ENCODE results near the gene NEAT1. TPM values are rescaled to one million over a fixed set of nuclear protein-coding genes. Genes with fewer than 3 reads are reported as not detected.
"Not testable (repeated sequence)": the region's sequence is repeated elsewhere in the genome, so short reads cannot be mapped to it uniquely, and the experiment has no call there.

Gene NEAT1
- total RNA-seq, 2 experiments from 2014 or later, result 282 to 294 TPM

DNA sequence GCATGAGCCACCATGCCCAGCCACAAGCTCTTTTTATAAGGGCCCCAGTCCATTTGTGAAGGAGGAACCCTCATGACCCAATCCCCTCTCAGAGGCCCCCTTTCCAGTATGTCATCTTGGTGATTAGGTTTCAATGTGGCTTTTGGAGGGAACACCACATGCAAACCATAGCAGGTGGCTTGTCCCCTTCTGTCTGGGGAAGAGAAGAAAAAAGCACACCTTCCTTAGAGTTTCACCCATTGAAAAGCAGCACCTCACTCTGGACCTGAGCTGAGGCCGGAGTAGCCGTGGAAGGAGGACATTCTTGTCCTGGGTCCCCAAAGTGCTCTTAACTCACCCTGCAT lies 25.4 kb downstream of the NEAT1 start:
- CTCF ChIA-PET, result interaction anchor here (1.5 kb wide), 1 partner anchor 33 kb away, joined by 4 read pairs; no protein-coding TSS in a partner anchor
- POLR2A ChIA-PET, result interaction anchor here (2.6 kb wide), 1 partner anchor 24 kb away, joined by 6 read pairs; no protein-coding TSS in a partner anchor

DNA sequence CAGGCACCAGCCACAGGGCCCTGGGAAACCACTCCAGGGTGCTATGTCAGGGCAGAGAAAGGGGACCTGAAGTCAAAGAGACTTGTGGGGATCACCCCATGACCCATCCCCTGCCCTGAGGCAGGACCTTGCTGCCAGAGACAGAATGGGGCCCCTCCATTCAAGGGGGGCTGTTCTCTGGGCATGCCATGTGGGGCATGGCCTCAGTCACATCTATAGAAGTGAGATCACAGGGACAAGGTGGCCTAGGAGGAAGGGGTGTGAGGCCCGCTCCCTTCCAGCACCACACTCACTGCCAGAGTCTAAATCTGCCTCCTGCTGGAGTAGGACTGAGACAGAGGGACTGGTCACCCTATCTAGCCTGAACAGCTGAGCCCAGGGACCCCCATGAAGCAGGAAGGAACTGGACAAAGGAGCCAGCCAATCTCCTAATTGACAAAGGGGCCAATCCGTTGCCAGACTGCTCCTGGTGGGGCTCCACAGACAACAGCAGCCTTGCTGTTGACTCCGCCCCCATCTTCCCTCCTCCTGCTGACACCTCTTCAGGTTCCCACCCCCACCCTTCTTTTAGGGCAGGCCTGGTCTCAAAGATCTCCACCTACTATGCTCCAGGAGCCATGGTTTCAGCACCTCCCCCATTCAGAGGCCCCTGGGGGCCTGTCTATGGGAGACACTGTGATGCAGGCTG lies 26.0 kb downstream of the NEAT1 start:
- ChIA-PET POLR2A (interaction anchor here (0.8 to 2.6 kb wide), 2 partner anchors 14 to 23 kb away, joined by 6 read pairs; no protein-coding TSS in a partner anchor), CTCF (interaction anchor here (1.5 kb wide), 1 partner anchor 34 kb away, joined by 4 read pairs; no protein-coding TSS in a partner anchor)

DNA sequence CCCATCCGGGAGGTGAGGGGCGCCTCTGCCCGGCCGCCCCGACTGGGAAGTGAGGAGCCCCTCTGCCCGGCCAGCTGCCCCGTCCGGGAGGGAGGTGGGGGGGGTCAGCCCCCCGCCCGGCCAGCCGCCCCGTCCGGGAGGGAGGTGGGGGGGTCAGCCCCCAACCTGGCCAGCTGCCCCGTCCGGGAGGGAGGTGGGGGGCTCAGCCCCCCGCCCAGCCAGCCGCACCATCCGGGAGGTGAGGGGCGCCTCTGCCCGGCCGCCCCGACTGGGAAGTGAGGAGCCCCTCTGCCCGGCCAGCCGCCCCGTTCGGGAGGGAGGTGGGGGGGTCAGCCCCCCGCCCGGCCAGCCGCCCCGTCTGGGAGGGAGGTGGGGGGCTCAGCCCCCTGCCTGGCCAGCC lies 28.7 kb downstream of the NEAT1 start:
- CTCF ChIA-PET, POLR2A ChIA-PET: not testable (repeated sequence)

DNA sequence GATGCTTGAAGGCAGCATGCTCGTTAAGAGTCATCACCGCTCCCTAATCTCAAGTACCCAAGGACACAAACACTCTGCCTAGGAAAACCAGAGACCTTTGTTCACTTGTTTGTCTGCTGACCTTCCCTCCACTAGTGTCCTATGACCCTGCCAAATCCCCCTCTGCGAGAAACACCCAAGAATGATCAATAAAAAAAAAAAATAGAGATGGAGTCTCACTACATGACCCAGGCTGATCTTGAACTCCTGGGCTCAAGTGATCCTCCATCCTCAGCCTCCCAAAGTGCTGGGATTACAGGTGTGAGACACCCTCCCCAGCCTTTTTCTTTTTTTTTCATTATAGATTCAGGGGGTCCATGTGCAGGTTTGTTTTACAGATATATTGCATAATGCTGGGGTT lies 29.7 kb downstream of the NEAT1 start:
- POLR2A ChIA-PET, CTCF ChIA-PET: not testable (repeated sequence)

DNA sequence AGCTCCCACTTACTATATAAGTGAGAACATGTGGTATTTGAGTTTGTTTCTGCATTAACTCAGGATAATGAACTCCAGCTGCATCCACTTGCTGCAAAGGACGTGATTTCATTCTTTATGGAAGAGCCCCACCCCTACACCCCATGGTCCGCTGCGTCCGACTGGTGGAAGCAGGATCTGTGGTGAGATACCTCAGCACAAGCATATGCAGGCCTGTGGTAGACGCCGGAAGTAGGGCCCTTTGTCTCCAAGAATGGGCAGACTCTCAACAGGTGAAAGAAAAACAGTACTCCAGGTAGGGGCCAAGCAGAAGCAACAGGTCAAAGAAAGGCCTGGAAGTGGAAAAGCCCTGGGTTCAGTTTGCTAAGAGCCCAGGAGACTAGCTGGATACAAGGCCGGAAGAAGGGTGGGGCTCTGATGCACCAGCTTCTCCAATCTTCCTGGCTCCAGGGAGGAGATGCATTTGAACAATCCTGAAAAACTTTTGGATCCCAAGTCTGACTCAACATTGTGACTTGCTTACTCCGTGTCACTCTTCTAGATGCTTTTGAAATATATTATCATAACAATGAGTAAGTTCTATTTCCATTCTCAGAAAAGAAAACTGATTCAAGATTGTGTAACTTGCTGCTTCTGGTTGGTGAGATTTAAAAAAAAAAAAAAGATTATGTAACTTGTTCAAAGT lies 30.4 kb downstream of the NEAT1 start:
- ChIA-PET POLR2A (no interaction called here), CTCF (interaction anchor here (0.7 to 1.5 kb wide), 3 partner anchors 19 to 71 kb away, joined by 3 read pairs; no protein-coding TSS in a partner anchor)

DNA sequence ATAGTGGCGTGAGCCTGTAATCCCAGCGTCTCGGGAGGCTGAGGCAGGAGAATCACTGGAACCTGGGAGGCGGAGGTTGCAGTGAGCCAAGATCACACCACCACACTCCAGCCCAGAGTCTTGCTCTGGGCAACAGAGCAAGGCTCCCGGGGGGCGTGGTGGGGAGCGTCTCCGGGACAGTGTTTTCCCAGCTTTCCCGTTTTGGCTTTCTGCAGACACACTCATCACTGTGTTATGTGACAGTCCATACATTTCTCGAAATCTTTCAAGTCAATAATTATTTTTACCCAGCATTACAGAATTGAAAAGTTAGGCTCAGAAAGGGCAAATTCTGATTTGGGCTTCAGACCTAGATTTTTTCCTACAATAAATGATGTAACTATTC lies 31.7 kb downstream of the NEAT1 start:
- ChIA-PET POLR2A (interaction anchor here (1.1 kb wide), 1 partner anchor 283 kb away, joined by 3 read pairs; no protein-coding TSS in a partner anchor), CTCF (no interaction called here)

DNA sequence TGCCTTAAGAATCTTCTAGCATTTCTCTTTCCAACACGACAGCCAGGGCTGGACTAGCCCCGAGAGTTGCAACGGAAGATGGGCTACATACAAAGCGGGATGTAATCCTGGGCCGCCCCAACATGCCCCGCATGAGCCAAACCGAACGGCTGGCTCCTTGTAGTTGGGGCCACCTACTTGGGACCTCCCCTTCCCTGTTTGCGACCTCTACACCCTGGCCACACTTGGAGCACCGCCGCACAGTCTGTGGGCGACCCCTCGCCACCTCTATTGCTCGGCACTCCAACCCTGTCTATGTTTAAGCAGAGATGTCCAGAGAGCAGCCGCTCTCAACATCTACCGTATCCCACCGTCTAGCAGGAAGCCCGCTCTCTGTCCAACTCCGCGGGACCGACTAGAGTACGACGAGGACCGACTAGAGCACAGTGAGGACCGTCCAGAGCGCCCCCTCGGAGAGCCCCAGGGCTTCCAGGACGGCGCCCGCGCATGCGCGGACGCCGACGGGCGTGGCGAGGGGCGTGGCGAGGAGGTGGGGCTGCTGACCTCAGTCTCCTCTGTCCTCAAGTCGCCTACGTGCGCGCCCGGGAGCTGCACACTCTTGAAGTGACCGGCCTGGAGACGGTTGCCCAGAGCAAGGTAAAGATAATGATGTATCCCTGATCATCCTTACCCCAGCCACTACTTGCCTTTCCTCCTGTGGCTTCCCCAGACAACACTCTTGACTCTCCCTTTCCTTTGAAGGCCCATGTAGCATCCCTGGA lies 32.3 kb downstream of the NEAT1 start:
- ChIA-PET CTCF (interaction anchor here (1.0 to 1.4 kb wide), 3 partner anchors 8 to 18 kb away, joined by 3 to 5 read pairs (median 4); no protein-coding TSS in a partner anchor), POLR2A (interaction anchor here (0.5 to 1.5 kb wide), 5 partner anchors 17 to 283 kb away, joined by 3 to 7 read pairs (median 3); no protein-coding TSS in a partner anchor)

DNA sequence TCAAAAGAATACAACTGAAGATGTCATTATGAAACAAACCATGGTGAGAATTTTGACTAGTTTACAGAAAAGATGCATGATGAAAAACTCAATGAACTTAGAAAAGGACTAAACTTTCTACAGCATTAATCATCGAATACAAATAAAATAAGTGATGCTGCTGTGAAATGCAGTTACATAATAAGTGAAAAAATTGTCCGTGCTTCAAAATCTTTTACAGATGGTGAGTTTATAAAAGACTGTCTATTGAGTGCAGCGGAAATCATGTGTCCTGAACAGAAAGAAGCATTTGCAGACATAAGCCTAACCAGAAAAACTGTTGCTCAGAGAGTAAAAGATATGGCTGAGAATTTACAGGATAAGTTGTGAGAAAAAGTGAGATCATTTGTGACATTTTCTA lies 33.8 kb downstream of the NEAT1 start:
- POLR2A ChIA-PET, result no interaction called here
- CTCF ChIA-PET, result interaction anchor here (0.7 to 1.4 kb wide), 4 partner anchors 15 to 55 kb away, joined by 3 to 5 read pairs (median 4); no protein-coding TSS in a partner anchor

DNA sequence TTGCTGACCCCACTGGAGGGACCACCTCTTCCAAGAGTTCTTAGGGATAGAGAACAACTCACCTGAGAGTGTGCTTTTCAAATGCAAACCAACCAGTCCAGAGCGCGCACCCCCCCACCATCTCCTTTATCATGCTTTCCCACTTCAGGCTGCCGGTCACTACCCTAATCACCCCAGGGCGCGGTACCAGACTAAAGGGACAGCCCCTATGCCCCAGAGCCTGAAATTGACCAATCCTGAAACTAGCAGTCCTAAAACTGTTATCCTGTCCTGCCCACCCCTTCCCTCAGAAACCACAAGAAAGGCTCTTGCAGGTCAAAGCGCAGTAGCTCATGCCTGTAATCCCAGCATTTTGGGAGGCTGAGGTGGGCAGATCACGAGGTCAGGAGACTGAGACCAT lies 37.0 kb downstream of the NEAT1 start:
- ChIA-PET CTCF (interaction anchor here (0.6 to 1.4 kb wide), 2 partner anchors 52 to 102 kb away, joined by 3 read pairs; no protein-coding TSS in a partner anchor), POLR2A (interaction anchor here (1.3 kb wide), 1 partner anchor 9 kb away, joined by 4 read pairs; no protein-coding TSS in a partner anchor)

DNA sequence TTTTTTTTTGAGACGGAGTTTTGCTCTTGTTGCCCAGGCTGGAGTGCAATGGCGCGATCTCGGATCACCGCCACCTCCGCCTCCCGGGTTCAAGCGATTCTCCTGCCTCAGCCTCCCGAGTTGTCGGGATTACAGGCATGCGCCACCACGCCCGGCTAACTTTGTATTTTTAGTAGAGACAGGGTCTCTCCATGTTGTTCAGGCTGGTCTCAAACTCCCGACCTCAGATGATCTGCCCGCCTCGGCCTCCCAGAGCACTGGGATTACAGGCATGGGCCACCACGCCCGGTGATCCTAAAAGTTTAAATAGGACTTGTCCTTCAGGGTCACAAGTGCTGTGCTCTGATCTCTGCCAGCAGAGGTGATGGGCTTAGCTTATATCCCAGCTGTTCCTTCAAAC lies 42.9 kb downstream of the NEAT1 start:
- POLR2A ChIA-PET, result not testable (repeated sequence)
- CTCF ChIA-PET, result interaction anchor here (0.6 kb wide), 1 partner anchor 133 kb away, joined by 4 read pairs; no protein-coding TSS in a partner anchor

DNA sequence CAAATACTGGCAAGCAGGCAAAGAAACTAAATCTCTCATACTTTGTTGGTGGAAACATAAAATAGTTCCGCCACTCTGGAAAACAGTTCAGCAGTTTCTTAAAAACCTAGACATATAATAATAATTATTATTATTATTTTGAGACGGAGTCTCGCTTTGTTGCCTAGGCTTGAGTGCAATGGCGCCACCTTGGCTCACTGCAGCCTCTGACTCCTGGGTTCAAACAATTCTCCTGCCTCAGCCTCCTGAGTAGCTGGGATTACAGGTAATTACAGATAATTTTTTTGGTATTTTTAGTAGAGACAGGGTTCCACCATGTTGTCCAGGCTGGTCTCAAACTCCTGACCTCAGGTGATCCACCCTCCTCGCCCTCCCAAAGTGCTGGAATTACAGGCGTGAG lies 44.7 kb downstream of the NEAT1 start:
- CTCF ChIA-PET, result not testable (repeated sequence)

DNA sequence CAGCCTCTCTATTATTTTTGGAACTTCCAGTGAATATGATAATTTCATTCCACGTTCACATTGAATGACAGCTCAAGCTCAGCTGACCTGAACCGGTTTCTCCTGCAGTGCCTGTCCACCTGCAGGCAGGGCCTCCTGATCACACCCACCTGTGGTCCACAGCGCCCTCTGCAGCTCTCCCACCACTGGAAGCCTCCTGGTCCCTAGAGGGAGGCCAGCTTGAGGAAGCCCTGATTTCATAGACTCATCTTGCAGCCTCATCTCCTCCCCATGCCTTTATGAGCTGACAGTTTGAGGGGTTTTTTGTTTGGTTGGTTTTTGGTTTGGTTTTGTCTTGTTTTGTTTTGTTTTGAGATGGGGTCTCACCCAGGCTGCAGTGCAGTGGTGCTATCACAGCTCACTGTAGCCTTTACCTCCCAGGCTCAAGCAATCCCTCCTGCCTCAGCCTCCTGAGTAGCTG lies 46.3 kb downstream of the NEAT1 start:
- CTCF ChIA-PET, result interaction anchor here (0.6 to 1.6 kb wide), 12 partner anchors 22 to 320 kb away, joined by 3 to 5 read pairs (median 3); partner anchors contain the start of gene MALAT1
- POLR2A ChIA-PET, result interaction anchor here (0.6 to 0.9 kb wide), 3 partner anchors 9 to 37 kb away, joined by 3 to 4 read pairs (median 3); no protein-coding TSS in a partner anchor

More for the DNA sequence above, 44.7 kb downstream of the NEAT1 start:
- POLR2A ChIA-PET, result interaction anchor here (0.6 kb wide), 1 partner anchor 84 kb away, joined by 9 read pairs; no protein-coding TSS in a partner anchor

DNA sequence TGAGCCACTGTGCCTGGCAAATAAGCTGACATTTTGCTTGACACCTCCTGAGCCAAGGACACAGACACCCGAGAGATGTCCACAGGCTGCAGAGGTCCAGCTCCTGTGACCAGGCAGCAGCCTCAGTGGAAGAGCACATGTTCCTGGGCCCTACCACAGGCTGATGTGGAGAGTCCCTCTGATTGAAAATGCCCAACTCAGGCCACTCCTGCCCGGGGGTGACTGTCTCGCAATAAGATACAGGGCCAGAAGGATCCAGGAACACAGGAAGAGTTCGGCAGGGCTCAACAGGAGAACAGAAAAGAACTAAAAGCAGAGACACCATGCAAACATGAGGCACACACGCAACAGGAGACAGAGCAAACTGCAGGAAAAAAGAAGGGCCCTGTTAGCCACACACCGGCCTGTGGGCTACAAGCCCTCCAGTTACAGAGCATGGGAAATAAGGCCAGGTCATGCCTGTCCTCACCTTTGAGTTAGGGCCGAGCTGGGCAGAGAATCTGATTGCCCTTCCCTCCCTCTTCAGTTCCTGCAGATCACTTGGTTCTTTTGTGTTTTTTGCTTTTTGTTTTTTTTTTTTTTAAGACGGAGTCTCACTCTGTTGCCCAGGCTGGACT lies 47.9 kb downstream of the NEAT1 start:
- ChIA-PET POLR2A (interaction anchor here (2.2 kb wide), 1 partner anchor 37 kb away, joined by 26 read pairs; no protein-coding TSS in a partner anchor), CTCF (interaction anchor here (0.6 to 1.5 kb wide), 5 partner anchors 9 to 151 kb away, joined by 3 to 7 read pairs (median 3); no protein-coding TSS in a partner anchor)

DNA sequence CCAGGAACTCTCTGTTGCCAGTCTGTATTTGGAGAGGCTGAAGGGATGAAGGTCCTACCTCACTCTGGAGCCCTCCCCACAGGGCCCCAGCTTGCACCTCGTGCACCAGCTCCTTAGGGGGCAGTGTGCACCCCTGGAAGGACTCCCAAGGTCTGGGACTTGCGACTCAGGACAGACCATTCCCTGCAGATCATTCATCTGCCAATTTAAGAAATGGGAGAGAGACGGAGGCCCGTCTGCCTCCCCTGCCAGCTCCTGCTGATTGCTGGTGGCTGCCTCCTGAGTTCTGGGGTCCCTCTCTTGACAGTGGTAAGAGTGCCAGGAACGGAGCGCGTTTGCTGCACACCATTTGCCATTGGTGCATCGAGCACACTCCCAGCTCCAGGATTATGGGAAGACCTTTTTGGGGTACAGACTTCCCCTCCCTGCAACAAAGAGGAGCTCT lies 48.9 kb downstream of the NEAT1 start:
- CTCF ChIA-PET, result interaction anchor here (0.7 to 1.6 kb wide), 15 partner anchors 10 to 151 kb away, joined by 3 to 7 read pairs (median 3); partner anchors contain the start of gene SLC25A45
- POLR2A ChIA-PET, result interaction anchor here (0.5 to 2.3 kb wide), 13 partner anchors 16 to 210 kb away, joined by 3 to 67 read pairs (median 7); partner anchors contain the start of genes MALAT1, NEAT1 and POLA2

DNA sequence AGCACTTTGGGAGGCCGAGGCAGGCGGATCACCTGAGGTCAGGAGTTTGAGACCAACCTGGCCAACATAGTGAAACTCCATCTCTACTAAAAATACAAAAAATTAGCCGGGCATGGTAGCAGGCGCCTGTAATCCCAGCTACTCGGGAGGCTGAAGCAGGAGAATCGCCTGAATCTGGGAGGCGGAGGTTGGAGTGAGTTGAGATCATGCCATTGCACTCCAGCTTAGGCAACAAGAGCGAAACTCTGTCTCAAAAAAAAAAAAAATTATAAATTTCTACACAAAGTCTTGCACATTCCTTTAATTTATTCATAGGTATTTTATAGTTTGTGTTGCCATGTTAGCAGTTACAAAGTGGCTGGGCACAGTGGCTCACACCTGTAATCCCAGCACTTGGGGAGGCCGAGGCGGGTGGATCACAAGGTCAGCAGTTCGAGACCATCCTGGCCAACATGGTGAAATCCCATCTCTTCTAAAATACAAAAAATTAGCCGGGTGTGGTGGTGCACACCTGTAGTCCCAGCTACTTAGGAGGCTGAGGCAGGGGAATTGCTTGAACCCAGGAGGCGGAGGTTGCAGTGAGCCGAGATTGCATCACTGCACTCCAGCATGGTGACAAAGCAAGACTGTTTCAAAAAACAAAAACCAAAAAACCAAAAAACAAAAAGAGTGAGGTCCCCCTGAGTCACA lies 50.1 kb downstream of the NEAT1 start:
- POLR2A ChIA-PET, result interaction anchor here (1.0 to 2.3 kb wide), 9 partner anchors 17 to 56 kb away, joined by 6 to 67 read pairs (median 11); partner anchors contain the start of genes MALAT1 and NEAT1
- CTCF ChIA-PET, result interaction anchor here (0.6 to 1.6 kb wide), 9 partner anchors 15 to 91 kb away, joined by 3 to 5 read pairs (median 3); partner anchors contain the start of genes MALAT1 and SLC25A45

DNA sequence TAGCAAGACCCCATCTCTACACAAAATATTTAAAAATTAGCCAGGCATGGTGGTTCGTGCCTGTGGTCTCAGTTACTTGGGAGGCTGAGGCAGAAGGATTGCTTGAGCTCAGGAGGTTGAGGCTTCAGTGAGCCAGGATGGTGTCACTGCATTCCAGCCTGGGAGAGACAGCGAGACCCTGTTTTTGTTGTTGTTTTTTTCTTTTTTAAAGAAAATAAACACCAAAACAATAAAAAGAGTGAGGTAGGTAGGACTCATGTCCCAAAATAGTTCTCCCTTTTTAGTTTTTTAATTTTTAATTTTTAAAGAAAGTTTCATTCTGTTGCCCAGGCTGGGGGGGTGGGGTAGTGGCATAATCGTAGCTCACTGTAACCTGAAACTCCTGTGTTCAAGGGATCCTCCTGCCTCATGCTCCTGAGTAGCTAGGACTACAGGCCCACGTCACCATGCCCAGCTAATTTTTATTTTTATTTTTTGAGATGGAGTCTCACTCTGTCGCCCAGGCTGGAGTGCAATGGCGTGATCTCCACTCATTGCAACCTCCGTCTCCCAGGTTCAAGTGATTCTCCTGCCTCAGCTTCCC lies 50.8 kb downstream of the NEAT1 start:
- POLR2A ChIA-PET, result interaction anchor here (0.6 to 2.3 kb wide), 4 partner anchors 20 to 141 kb away, joined by 3 to 67 read pairs (median 17); partner anchors contain the start of genes MALAT1 and NEAT1
- CTCF ChIA-PET, result interaction anchor here (0.7 kb wide), 1 partner anchor 26 kb away, joined by 3 read pairs; the partner anchor contains the start of gene MALAT1

DNA sequence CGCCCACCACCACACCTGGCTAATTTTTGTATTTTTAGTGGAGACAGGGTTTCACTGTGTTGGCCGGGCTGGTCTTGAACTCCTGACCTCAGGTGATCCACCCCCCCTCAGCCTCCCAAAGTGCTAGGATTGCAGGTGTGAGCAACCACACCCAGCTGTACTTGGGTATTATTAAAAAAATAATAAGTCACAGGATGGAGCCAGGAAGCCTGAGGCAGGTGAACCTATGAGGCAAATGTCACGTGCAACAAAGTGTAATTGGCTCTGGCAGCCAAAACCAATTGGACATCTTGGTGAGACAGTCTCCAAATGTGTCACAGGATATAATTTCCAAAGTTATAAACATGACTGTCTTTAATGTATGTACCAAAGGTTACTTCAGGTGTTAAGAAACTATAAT lies 52.3 kb downstream of the NEAT1 start:
- ChIA-PET CTCF (interaction anchor here (0.7 kb wide), 1 partner anchor 16 kb away, joined by 3 read pairs; no protein-coding TSS in a partner anchor), POLR2A (interaction anchor here (4.5 to 6.2 kb wide), 3 partner anchors 23 to 55 kb away, joined by 39 to 133 read pairs (median 42); partner anchors contain the start of genes MALAT1 and NEAT1)

Data from activated CD8-positive, alpha-beta memory T cell treated with anti-CD3 and anti-CD28 coated beads for 36 hours (primary cell).